Measurements from ENCODE around the gene ANKS1B.
"Not testable (repeated sequence)": the region's sequence is repeated elsewhere in the genome, so short reads cannot be mapped to it uniquely, and the experiment has no call there.

The ANKS1B gene

GRCh38 chr12:99036566-99036965, 948.2 kb downstream of the ANKS1B start:
- no peak for DNase-seq

GRCh38 chr12:99035803-99036202, 948.9 kb downstream of the ANKS1B start:
- DNase-seq: no peak

DNA sequence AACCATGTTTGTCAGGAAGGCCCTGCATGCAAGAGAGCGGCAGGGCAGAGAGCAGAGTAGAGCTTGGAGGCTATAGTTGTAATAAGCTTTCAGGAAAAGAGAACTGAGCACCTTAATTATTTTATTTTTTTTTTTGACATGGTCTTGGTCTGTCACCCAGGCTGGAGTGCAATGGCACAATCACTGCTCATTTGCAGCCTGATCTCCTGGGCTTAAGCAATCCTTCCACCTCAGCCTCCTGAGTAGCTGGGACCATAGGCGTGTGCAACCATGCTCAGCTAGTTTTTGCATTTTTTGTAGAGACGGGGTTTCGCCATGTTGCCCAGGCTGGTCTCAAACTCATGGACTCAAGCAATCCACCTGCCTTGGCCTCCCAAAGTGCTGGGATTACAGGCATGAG, 950.5 kb downstream of the ANKS1B start:
- not testable (repeated sequence) for DNase-seq

DNA sequence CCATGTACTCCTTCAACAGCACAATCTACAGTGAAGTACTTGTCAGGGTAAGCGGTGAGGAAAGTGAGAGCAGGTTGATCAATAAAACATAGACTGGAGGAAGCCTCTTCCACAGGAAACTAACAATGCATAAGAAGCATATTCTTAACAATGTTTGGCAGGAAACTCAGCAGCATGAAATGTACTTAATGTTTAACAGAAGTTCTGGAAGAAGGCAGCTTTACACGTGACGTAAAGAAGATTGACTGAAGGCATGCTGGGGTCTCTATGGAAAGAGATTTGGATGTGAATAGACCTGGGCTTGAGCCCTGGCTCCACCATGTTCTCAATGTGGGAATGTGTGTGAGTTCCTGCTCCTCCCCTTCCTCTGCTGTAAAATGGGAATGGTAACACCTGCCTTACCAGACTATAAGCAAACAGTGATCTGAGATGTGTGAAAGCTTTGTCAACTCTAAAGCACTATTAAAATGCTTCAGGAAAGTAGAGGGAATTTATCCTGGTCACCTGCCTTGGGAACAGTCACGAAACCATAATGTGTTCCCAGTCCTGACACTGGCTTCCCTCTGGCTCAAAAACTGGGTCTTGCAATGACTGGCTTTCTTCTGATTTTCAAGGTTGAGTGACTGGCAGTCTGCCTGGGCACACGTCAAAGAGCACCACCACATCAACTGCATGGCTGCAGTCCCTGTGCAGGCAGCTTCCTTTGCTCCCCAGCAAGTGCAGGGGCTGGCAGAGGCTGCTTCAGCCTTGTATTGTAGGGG, 955.0 kb downstream of the ANKS1B start:
- no peak for DNase-seq

- DNase-seq: peak in 1 of 2 experiments; percentile 32
Observed at GRCh38 chr12:99027461-99027860, 957.3 kb downstream of the ANKS1B start.

DNA sequence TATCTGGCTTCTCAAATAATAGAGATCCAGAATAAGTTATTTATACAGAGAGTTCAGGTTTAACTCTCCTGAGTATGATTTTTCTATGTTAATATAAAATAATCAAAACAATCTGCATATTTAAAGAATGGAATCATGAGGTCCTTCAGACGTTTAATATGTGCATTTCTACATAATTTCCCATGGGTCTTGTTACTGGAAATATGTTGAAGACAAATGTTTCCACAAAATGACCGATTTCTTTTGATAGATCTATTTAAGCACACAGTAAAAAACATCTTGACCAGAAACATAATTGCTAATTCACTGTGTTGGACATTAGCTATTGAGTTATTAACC, 957.7 kb downstream of the ANKS1B start:
- no peak for DNase-seq

DNA sequence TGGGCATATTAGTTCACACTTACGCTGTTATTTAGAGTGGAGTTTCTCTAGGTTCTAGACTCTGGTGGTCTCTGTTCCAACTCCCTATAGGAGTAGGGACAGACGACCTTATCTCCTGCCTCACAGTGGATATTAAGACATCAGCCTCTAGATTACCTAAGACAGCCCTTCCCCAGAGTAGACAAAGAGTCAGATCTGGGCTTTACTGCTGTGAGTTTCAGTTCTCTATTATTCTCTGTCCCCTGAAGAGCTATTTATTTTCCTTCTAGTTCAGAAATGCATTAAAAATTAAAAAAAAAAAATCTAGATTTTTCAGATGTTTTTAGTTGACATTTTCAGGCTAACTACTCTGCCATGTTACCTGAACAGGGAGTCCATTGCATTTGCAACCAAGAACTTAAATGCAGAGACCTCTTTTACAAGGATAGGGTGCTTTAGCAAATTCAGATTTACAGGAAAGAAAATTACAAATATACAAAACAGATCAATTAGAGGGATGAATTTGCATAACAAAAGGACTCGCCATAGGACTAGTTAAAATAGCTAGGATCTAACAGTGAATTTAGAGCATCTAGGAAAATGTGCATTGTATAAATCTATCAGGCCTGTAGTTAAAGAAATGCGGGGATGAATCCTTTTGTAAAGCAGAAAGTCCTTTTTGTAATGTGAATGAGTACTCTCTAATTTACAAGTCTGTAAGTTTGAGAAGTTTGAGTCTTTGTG, 958.2 kb downstream of the ANKS1B start:
- DNase-seq: no peak

DNA sequence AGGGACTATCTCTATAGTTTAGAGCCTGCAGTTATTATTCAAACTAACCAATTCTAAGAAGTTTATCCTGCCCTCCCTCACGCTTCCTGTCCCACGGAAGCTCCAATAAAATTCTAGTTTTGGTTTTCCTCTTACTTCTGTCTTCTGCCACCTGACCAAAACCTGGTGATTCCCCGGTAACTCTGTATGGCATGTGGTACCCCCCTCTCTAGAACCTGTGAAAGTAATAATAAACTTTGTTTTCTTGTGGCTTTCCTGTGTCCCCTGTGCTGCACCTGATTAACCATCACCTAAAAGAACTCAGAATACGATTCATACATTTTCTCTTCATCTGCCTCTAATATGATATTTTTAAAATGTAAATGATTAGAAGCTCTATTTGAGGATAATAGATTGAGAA, 959.9 kb downstream of the ANKS1B start:
- DNase-seq: no peak

DNA sequence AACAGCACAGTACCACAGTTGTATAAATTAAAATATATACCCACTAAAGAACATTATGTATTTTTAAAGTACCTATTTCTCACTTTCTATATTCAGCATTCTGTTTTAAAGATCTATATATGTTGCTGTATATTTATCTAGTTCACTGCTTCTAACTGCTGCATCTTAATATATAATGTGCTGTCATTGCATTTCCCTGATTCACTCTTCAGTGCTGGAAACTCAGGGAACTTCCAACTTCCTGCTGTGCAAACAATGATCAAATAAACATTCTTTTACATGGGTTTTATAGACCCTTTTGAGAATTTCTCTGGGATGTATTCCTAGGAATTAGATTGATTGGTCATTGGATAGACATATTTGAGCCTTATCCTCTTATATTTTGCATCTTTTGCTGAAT, 960.5 kb downstream of the ANKS1B start:
- no peak for DNase-seq

GRCh38 chr12:99020871-99021270, 963.9 kb downstream of the ANKS1B start:
- no peak for DNase-seq

DNA sequence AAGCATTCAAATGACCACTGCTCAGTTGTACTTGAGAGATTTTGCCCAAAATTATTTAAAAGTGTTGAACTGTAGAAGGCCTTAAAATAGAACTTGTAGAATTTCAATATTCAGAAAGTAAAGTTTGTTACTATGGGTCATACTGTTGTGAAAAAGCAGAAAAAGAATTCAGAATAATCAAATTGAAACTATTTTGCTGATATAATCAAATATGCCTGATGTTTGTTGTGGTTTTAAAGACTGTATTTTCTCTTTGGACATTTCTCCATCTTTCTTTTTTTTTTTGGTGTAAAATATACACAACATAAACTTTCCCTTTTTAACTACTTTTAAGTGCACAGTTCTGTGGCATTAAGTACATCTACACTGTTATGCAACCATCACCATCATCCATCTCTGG, 964.9 kb downstream of the ANKS1B start:
- no peak for DNase-seq

- no peak for DNase-seq
Observed at GRCh38 chr12:99017971-99018370, 966.8 kb downstream of the ANKS1B start.

DNA sequence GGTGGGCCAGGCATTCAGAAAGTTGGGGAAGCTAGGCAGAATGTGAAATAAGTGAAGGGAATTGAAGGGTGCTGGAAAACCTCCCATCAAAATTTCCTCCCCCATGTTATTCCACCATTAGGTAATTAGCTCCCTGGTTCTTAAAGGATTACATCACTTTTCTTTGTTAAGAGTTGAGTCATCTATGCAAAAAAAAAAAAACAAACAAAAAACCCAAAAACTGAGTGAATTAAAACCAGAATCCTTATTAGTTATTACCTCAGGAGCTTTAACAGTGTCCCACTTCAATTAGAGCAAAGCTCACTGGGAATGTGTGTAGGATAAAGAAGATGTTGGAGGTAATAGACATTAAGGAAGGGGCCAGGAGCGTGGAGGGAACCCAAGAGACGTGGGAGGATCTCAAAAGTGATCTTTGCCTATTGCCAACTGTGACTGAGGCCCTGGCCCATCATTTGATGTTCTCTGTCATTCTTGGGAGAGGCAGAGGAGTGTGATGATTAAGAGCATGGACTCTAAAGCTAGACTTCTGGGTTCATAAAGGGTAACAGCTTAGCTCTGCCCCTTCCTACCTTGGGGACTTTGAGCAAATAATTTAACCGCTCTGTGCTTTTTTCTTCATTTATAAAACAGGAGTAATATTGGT, 975.0 kb downstream of the ANKS1B start:
- no peak for DNase-seq

- DNase-seq: no peak
Observed at GRCh38 chr12:99005601-99006000, 979.1 kb downstream of the ANKS1B start.

GRCh38 chr12:99004799-99005466, 979.8 kb downstream of the ANKS1B start:
- DNase-seq: no peak

- no peak for DNase-seq
Observed at GRCh38 chr12:99002731-99003130, 982.0 kb downstream of the ANKS1B start.

GRCh38 chr12:99002156-99002555, 982.6 kb downstream of the ANKS1B start:
- no peak for DNase-seq

- DNase-seq: no peak
Observed at GRCh38 chr12:98999559-98999958, 985.2 kb downstream of the ANKS1B start.

- DNase-seq: peak in 1 of 2 experiments; percentile 65
Observed at GRCh38 chr12:98998697-98999299, 985.9 kb downstream of the ANKS1B start.

DNA sequence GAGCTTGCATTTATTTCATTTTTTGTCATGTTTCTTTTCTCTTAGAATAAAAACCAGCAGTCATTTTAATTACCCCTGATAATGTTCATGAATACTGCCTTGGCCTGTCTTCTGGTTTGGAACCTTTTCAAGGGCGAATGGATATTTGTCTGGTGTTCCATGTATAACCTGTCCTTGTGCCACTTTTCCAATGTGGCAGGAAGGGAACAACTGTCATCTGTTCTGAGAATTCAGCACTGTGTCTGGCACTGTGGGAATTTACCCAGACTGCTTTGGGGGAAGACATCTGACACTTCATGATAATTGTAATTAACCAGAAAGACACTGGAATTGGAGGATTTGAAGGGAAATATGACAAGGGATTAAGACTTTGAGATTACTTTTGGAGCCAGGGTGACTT, 986.8 kb downstream of the ANKS1B start:
- no peak for DNase-seq

DNA sequence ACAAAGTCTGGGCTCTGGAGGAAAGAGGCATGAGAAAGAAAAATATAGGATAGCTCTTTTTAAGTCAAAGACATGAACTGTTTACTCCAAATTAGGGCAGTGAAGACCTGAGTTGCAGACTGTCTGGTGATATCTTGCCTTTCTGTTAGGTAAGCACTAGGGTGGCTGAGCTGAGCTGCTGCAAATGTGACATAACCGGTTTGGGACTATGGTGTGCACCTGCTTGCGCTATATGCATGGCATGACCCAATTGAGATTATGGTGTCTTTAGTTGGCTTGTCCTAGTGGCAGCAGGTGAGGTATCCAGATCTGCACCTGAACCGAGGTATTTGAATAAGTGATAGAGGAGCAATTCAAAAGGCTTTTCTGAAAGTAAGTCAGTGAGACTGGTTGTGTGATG, 994.1 kb downstream of the ANKS1B start:
- peak; percentile 93 to 95 for DNase-seq

DNA sequence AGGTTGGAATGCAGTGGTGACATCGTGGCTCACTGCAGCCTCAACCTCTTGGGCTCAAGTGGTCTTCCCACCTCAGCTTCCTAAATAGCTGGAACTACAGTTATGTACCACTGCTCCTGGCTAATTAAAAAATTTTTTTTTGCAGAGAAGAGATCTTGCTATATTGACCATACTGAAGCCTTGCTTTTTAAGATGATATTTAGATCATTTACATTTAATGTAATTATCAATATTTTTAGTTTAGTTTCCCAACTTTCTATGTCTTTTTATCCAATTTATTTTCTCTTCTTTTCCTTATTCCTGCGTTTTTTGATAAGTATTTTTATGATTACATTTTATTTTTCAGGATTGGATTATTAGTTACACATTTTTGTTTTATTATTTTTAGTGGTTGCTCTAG, 999.6 kb downstream of the ANKS1B start:
- no peak for DNase-seq

DNA sequence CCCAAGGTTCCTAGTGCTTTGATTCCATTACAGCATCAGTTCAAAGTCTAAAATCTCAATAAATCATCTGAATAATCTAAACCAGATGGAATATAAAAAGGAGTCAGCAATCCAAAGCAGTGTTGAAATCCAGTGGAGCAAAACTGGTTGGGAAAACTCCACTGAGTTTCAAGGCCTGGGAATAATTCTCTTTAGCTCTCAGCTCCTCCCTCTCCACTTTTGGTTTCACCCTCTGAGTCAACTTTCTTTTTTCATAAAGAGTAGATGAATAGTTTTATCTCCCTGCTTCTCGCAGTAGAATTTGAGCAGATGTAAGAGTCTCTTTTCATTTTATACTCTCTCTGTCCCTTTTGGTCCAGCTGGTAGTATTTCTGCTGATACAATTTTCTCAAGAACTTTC, 1001.1 kb downstream of the ANKS1B start:
- no peak for DNase-seq
